ENCODE data around the gene CBLN2.

CBLN2 gene

DNA sequence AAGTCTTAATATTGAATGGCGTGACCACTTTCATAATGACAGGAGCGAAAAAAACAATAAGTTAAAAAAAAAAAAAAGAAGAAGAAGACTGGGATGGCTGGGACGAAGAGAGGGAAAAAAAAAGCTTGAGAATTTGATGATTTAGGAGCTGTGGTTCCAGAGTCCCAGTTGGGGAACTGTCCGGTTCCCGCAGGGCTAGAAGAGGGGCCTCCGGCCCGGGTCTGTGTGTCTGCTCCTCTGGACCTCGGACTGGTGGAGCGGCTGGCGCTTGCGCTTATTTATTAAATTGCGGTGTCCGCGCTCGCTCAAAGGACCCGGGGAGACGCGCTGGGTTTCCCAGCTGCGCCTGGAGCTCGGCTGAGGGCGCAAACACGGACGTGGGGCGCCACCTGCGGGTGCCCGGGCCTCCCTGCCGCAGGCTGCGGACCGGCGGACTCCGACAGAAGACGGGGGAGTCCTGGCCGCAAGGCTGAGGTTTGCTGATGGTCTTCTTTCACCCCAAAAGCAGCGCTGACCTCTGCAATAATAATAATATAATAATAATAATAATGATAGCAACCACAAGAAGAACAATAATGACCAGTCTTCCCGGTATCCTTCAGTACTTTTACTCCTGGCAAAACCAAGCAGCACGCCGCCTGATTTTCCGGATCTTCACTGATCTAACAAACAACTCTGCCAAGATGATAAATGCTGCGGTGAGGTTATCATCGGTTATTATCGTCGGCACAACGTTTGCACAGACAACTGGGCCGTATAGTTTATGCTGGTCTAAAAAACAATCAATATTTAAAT is at the start of gene CBLN2:
Gene CBLN2, minus strand, starts transcription at position 251 of the 795 bp plus-strand sequence. CDS start 2,182 bp downstream, outside the sequence.
- DNase-seq, result peak; percentile 11

DNA sequence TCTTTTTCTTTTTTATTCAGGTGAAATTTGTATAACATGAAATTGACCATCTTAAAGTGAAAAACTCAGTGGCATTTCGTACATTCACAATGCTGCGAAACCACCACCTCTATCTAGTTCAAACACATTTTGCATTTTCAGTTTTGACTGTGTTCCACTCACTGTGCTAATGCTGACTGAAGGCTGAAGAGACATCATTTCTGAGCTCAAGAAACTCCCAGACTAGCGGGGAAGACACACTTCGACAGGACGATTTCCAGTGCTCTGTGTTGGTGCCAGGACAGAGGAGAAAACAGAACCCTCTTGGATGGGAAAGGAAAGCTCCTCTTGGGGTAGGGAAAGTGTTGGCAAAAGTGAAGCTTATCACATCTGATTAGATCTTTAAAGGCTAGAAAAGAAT is 44.2 kb upstream of the CBLN2 start:
- DNase-seq, result no peak

- no peak for DNase-seq
Measured at GRCh38 chr18:72584787-72585186, 40.6 kb upstream of the CBLN2 start.

- DNase-seq, result no peak
Measured at GRCh38 chr18:72581976-72582375, 37.8 kb upstream of the CBLN2 start.

DNA sequence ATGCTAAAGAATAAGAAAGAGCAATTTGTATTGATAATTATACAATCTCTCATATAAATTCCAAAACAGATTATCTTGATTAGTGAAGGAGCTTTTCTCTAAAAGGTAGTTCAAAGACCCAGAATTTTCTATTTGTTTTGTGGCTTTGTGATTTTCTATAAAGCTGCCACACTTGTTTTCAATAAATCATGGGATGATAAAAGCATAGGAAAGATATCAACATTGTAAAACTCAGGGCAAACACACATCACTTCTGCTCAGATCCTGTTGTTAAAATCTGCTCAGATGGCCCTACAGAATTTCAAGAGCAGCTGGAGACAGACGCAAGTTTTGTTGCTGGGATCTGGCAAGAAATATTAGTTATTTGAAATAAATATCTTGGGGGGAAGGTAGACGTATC is 28.8 kb upstream of the CBLN2 start:
- DNase-seq, result no peak

DNA sequence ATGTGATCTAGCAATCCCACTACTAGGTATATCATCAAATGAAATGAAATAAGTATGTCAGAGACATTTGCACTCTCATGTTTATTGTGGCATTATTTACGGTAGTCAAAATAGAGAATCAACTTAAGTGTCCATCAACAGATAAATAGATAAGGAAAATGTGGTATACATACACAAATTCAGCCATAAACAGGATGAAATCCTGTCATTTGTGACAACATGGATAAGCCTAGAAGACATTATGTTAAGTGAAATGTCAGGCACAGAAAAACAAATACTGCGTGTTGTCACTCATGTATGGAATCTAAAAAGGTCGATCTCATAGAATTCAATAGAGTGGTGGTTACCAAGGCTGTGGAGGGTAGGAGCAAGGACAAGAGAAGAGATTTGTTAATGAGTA is 22.1 kb upstream of the CBLN2 start:
- no peak for DNase-seq

DNA sequence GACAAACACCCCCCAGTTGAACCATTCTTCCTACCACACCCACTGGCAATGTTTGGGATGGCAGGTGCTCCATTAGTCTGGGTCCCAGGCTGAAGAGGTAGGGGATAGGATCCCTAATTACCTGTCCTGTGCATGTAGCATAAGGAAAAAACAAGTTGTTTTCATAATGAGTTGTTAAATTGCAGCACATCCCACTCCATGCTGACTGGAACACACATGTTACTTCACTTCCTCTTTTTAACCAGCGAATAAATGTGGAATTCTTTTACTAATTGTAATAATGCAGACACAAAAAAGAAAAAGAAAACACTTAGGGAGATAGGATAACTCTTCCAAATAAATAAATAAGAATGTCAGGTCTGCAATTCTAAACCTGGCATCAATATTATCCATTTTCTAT is 11.8 kb upstream of the CBLN2 start:
- DNase-seq, result no peak

GRCh38 chr18:72555101-72555500 is 11.0 kb upstream of the CBLN2 start:
- no peak for DNase-seq

DNA sequence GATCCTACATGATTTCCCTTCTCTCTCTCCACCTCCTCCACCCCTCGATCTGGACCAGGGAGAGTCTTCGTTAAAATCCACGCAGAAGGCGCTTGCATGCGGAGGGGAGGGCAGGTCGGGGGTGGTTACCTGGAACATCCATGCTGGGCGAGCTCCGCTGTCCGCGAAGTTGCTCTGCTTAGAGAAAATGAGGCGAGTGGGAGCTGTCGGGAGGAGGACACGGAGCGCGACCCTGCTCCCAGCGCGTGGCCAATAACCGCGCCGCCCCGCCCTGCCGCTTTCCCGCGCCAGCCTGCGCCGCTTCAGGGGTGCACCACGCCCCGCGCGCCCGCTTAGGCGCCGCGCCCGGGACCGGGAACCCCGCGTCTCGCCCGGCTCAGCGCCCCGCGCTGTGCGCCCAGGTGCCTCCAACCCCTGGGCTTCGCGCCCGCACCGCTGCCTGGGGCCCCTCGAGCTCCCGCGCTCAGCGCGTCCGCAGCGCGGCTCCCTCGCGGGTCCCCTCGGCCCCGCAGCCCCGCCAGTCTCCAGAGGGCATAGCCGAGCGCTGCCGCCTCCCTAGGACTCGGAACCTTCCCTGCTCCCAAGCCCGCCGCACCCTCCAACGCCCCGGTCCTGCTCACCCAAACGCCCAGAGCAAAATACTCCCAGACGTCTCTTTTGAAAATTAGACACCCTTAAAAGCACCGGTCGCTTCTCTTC is 636 bp downstream of the CBLN2 start:
- DNase-seq, result no peak

DNA sequence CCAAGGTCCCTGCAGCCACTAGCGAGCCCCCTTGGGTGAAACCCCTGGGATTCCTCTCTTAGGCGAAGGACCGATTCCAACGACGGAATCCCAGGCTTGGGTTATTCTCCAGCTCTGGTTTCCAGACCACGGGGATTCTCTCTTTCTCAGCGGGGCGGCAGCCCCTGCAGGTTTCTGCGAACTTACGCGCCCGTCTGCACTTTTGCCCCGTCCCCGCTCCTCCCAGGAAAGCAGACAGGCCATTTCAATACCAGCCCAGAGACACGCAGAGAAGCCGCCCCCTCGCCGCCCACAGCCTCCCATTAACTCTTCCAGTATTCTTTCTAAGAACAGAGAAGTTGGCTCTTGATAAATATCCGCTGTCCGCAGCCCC is 1.2 kb downstream of the CBLN2 start:
- no peak for DNase-seq

- no peak for DNase-seq
Measured at GRCh38 chr18:72542342-72542741, 1.8 kb downstream of the CBLN2 start.

DNA sequence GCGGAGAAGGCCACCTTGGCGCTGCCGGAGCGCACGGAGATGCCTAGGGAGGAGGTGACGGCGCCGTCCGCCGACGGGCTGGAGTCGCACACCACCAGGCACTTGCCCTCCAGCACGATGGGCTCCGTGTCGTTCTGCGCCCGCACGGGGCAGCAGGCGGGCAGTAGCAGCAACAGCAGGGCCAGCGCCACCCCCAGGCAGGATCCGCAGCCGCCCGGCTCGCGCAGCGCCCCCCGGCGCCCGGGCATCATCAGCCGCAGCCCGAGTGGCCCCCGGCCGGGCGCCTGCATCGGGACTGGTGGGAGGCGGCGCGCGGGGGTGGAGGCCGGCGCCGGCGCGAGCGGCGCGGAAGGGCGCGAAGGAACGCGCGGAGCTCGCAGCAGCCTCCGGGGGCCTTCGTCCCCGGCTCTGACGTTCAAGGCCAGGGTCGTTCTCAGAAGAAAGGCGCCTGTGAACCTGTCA is 2.2 kb downstream of the CBLN2 start:
- DNase-seq, result no peak

DNA sequence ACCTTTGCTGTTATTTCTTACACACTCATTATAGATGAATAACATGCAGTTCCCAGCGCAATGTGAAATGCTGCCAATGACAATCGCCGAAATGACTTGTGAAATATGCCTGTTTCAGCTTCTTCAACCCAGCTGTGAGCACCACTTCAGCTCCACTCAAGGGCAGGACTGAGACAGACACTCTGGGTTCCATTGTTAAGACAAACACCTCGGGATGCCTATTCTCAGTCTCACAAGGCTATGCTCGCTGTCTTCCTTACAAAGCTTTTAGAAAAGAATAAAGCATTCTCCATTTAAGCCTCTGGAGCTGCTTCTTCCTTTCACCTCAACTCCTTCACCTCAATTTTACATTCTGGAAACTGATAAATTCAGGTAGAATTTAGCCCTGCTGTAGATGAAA is 4.2 kb downstream of the CBLN2 start:
- DNase-seq, result no peak

DNA sequence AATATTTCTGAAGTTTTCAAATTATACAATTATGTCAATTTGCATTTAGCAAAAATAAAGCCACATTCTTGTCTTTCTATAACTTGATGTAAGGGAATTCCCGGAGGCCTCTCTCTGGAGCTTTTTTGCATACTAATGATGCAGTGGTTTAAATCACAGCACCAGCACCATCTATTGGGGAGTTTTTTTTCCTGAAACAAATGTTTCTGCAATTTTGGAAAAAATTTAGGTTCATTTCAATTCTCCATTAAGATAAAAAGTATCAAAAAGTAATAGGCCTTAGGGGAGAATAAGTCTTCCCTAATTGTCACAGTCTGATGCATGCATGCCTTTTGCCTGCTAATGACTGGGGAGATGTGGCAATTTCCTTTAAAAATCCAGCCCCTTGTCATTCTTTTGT is 13.5 kb downstream of the CBLN2 start:
- DNase-seq, result no peak

DNA sequence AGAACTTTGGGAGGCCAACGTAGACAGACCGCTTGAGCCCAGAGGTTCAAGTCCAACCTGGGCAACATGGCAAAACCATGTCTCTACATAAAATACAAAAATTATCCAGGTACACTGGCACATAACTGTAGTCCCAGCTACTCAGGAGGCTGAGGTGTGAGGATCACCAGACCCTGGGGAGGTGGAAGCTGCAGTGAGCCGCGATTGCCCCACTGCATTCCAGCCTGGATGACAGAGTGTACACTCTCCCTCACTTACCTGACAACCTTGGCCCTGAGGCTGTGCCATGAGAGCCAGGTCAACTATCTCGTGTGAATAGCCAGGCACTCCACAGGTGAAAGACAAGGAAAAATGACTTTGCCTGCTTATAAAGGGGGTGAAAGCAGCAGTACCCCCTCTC is 39.3 kb downstream of the CBLN2 start:
- DNase-seq, result no peak

- DNase-seq, result no peak
Measured at GRCh38 chr18:72502671-72503431, 41.3 kb downstream of the CBLN2 start.

DNA sequence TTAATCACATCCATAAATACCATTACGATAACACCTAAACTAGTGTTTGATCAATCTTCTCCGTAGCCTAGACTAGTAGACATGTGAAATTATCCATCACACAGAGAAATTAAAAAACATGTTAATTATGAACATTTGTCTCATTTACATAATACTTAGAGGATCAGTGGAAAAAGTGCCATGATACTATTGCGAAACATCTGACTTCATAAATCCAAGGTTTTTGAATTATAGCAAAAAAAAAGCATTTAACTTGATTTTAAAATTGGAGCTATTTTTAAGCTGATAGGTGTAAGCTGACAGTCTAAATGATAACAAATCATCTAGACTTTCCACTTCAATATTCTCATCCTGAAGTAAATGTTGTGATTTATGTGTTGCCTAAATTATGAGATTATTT is 51.6 kb downstream of the CBLN2 start:
- DNase-seq, result no peak

Measured in NCI-H2081 treated with DMSO at 0.1 percent for 48 hours (cell line).